Spleen (tissue), 11 donors: Measurements from ENCODE around the gene FGD6. TPM values are rescaled to one million over a fixed set of nuclear protein-coding genes. Genes with fewer than 3 reads are reported as not detected.

Source experiments
- DNase-seq: peaks from one replicate; pipeline ENCODE4 v3.0.0-alpha.2; 2020
- H3K27ac ChIP-seq, 8 donors: fragments of 200-600 bp; sonication (generic) in 7 of 8; 1 replicate in 4 of 8; 2 replicates in 4 of 8; pipeline versions ENCODE4 v1.5.0 to v1.8.0; 2016 to 2021; ENCODE audit warnings: inconsistent platforms in 4 of 8, mild to moderate bottlenecking in 4 of 8, moderate library complexity in 1 of 8
- H3K27me3 ChIP-seq, 7 donors: fragments of 200-600 bp; sonication (generic) in 6 of 7; replicated peaks in 1 of 7; 1 replicate in 4 of 7; 2 replicates in 3 of 7; pipeline versions ENCODE4 v1.5.0 to v1.8.0; 2016 to 2021; ENCODE audit warnings: inconsistent platforms in 3 of 7, mild to moderate bottlenecking in 1 of 7
- H3K36me3 ChIP-seq, 6 donors: fragments of 200-600 bp; sonication (generic) in 5 of 6; 1 replicate in 4 of 6; 2 replicates in 2 of 6; pipeline versions ENCODE4 v1.5.0 to v1.8.0; 2016 to 2021; ENCODE audit warnings: inconsistent platforms in 2 of 6
- H3K4me1 ChIP-seq, 6 donors: fragments of 200-600 bp; sonication (generic) in 5 of 6; 1 replicate in 3 of 6; 2 replicates in 3 of 6; pipeline versions ENCODE4 v1.5.0 to v1.8.0; 2016 to 2021; ENCODE audit warnings: inconsistent platforms in 3 of 6
- H3K4me3 ChIP-seq, 8 donors: fragments of 200-600 bp; sonication (generic) in 7 of 8; 1 replicate in 4 of 8; 2 replicates in 4 of 8; pipeline versions ENCODE4 v1.5.0 to v1.8.0; 2016 to 2021; ENCODE audit warnings: inconsistent platforms in 4 of 8, mild to moderate bottlenecking in 4 of 8, moderate library complexity in 2 of 8
- H3K9me3 ChIP-seq, 8 donors: fragments of 200-600 bp; sonication (generic) in 7 of 8; 1 replicate in 4 of 8; 2 replicates in 4 of 8; pipeline versions ENCODE4 v1.5.0 to v1.8.0; 2016 to 2021; ENCODE audit warnings: inconsistent platforms in 4 of 8
- POLR2A ChIP-seq, 3 donors: fragments of 450-650 bp; IDR thresholded peaks; one replicate each; pipeline ENCODE4 v1.5.1; 2017; ENCODE audit warnings: antibody characterized with exemption in 3 of 3, mild to moderate bottlenecking in 1 of 3
- POLR2AphosphoS5 ChIP-seq, 3 donors: sonication (generic); formaldehyde crosslinking; IDR thresholded peaks; one replicate each; pipeline ENCODE4 v1.5.1; 2017; ENCODE audit warnings: antibody characterized with exemption in 3 of 3
- WGBS, 5 donors: extraction: QIAGEN DNeasy Blood & Tissue Kit in 3 of 5; methylation state at CpG; one replicate each; pipeline versions ENCODE4 v1.1.5 to v1.1.7; 2013 to 2018; 5-methylcytosine and 5-hydroxymethylcytosine counted together
- intact Hi-C: fragments of 100-400 bp; cut with DNase I; formaldehyde crosslinking; loops from one replicate; pipeline ENCODE4 v1.15.0; 2023; ENCODE audit warnings: low total_unique reads
- polyA plus RNA-seq, 3 donors: library from polyadenylated mRNA; stranded (reverse); fragments of 200-250 nt; gene quantifications; one replicate each; pipeline ENCODE4 v1.2.1, GENCODE V29; 2013
- total RNA-seq, 7 donors: library from RNA; depleted of rRNA in 3 of 7; stranded (reverse); fragments of >200 nt in 3 of 7; fragmentation: NEBNext Ultra II Directional in 4 of 7; extraction: Animal tissue kit (Norgen Biotek cat#: 25700) in 4 of 7; gene quantifications; one replicate each; pipeline versions ENCODE4 v1.1.0 to v1.2.1, GENCODE V29; 2016 to 2021
- TF ChIP-seq, protein P1 (sequence below), 11 experiments: fragments of 200-600 bp in 7 of 11; fragments of 450-650 bp in 4 of 11; sonication (generic) in 4 of 11; IDR thresholded peaks in 8 of 11; conservative IDR thresholded peaks in 3 of 11; 1 replicate in 7 of 11; 2 replicates in 4 of 11; pipeline versions ENCODE4 v1.4.0 to v1.8.0; 2016 to 2021; ENCODE audit warnings: antibody characterized with exemption in 11 of 11, inconsistent platforms in 4 of 11, mild to moderate bottlenecking in 1 of 11
- donor health status: healthy with polysubstance abuse.
- donor health status: DM: no; HTN: no; CAD: no; lungs with moderate emphysema.
- donor health status: DM: no; HTN: no; CAD: no.
- donor health status: Bipolar disorder and iron deficiency.
- donor health status: healthy.
- donor health status: DM: no; HTN: no; CAD: no.
- donor health status: DM: yes; HTN: yes; CAD: no.

The FGD6 gene
- total and polyA plus RNA-seq, 10 donors: 0.78 to 13.0 (median 10.4) TPM

DNA sequence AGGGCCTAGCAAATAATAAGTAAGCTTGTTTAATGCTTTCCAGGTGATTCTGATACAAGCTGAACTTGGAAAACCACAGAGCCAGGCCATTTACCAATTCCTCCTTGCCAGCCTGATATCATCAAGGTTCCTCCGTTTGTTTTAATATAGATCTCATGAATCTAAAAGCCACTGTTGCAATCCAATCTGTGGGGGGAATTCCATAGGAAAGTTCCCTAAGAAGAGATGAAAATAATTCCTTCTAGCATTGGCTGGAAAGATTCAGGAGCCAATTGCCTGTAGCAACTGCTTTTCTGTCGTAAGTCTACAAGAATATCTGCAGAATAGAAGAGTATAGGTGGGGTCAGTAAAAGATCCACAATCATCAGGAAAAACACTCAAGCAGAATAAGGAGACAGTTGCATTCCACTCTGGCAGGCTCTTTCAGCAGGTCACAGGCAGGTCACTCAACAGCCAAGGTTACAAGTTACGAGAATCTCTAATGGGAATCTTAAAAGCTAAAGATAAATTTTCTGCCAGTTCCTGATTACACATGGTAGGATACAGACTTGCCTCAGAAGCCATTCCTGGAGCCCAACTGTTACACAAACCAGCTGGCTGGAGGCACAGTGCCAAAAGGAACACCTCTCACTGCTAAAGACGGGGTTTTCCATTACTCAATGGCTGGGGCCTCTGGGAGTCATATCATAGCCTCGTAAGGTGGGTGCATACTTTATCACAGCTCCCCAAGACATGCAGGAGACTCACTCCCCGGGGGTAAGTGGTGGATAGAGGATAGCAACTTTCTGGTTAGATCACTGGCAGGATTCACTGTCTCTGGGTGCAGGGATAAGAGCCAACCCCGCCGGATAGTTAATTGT, 43.6 kb downstream of the FGD6 start:
- H3K36me3 ChIP-seq: peaks cover 0 to 6% (median 0%) of the 10 kb centered on the region in 6 donors
- H3K4me1 ChIP-seq: no peaks in the 10 kb centered on the region
- no peaks in the 10 kb centered on the region for H3K9me3 ChIP-seq
- no peak overlapping the region for H3K27ac ChIP-seq
- TF ChIP-seq POLR2A (IDR thresholded peaks at IDR 0.05) (no peak), POLR2AphosphoS5 (IDR thresholded peaks at IDR 0.05) (peak in 1 of 3 donors; percentile 37)
- TF ChIP-seq, protein P1, sequence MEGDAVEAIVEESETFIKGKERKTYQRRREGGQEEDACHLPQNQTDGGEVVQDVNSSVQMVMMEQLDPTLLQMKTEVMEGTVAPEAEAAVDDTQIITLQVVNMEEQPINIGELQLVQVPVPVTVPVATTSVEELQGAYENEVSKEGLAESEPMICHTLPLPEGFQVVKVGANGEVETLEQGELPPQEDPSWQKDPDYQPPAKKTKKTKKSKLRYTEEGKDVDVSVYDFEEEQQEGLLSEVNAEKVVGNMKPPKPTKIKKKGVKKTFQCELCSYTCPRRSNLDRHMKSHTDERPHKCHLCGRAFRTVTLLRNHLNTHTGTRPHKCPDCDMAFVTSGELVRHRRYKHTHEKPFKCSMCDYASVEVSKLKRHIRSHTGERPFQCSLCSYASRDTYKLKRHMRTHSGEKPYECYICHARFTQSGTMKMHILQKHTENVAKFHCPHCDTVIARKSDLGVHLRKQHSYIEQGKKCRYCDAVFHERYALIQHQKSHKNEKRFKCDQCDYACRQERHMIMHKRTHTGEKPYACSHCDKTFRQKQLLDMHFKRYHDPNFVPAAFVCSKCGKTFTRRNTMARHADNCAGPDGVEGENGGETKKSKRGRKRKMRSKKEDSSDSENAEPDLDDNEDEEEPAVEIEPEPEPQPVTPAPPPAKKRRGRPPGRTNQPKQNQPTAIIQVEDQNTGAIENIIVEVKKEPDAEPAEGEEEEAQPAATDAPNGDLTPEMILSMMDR (IDR thresholded peaks at IDR 0.05 in 8 of 11, conservative IDR thresholded peaks at IDR 0.05 in 3 of 11): no peak
- H3K27me3 ChIP-seq: no peaks in the 10 kb centered on the region
- 56 to 67% (median 59%) methylated on average over 7 to 8 of the region's 8 CpGs for WGBS, 5 donors
- intact Hi-C loops: no loop called here
- no peak for DNase-seq
- no peak overlapping the region for H3K4me3 ChIP-seq

DNA sequence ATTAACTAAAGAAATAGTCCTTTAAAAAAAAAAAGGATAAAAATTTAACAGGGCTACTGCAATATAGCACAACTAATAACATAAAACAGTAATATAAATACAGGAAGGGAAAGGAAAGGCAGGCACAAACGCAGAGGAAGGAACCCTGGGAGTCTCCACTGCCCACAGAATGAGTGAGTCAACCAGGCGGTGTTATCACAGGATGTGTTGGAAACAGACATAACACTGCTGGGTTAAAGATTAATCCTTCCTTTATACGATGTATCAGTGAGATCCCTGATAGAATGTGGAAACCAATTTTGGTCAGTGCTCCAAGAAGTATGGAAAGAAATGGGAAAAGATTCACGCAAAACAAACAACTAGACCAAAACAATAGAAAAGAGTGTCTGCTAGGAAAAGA, 47.9 kb downstream of the FGD6 start:
- WGBS, 5 donors: 43 to 62% (median 44%) methylated on average over 4 of the region's 4 CpGs
- intact Hi-C loops: no loop called here
- no peaks in the 10 kb centered on the region for H3K27me3 ChIP-seq
- no peaks in the 10 kb centered on the region for H3K9me3 ChIP-seq
- no peak overlapping the region for H3K4me3 ChIP-seq
- no peaks in the 10 kb centered on the region for H3K4me1 ChIP-seq
- DNase-seq: no peak
- H3K27ac ChIP-seq: no peak overlapping the region
- TF ChIP-seq, protein P1 (IDR thresholded peaks at IDR 0.05 in 8 of 11, conservative IDR thresholded peaks at IDR 0.05 in 3 of 11): no peak
- TF ChIP-seq POLR2A (IDR thresholded peaks at IDR 0.05) (no peak), POLR2AphosphoS5 (IDR thresholded peaks at IDR 0.05) (no peak)
- peaks cover 0 to 6% (median 0%) of the 10 kb centered on the region in 6 donors for H3K36me3 ChIP-seq

DNA sequence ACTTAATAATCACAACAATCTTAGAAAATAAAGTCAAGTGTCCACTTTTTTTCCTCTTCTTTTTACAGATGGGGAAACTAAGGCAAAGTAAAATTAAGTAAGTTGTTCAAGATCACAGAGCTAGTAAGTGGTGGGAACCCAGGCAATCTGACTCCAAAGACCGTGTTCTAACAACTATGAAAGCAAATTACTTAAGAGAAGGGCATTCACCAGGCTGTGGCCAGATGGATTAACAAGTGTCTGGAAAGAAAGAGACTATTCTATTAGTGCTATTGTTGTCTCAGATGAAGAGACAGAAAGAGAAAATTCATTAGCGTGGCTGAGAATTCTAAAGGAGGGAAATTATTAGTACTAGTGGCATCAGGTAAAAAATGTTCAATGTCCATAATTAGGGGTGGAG, 48.5 kb downstream of the FGD6 start:
- Histone ChIP-seq H3K27ac (no peak overlapping the region), H3K27me3 (no peaks in the 10 kb centered on the region), H3K9me3 (no peaks in the 10 kb centered on the region), H3K4me1 (no peaks in the 10 kb centered on the region), H3K4me3 (no peak overlapping the region), H3K36me3 (peaks cover 0 to 6% (median 0%) of the 10 kb centered on the region in 6 donors)
- intact Hi-C loops: no loop called here
- TF ChIP-seq, protein P1 (IDR thresholded peaks at IDR 0.05 in 8 of 11, conservative IDR thresholded peaks at IDR 0.05 in 3 of 11): no peak
- no peak for TF ChIP-seq POLR2AphosphoS5 (IDR thresholded peaks at IDR 0.05)
- TF ChIP-seq POLR2A (IDR thresholded peaks at IDR 0.05): no peak
- WGBS, 5 donors: 84 to 98% (median 93%) methylated on average over 2 of the region's 2 CpGs
- no peak for DNase-seq

DNA sequence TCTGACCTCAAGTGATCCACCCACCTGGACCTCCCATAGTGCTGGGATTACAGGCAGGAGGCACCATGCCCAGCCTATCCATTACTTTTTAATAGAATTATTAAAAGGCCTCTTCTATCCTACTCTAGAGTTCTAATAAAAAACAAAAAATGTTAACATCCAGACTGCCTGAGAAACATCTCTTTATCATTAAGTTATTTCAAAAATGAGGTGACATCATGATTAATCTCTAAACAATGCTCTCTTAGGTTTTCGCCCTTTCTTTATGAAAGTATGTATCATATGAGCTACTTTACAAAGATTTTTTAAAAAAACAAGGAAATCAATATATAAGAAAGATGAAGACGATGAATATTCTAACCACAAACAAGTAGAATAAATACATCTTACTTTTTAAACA, 52.6 kb downstream of the FGD6 start:
- intact Hi-C loops: no loop called here
- Histone ChIP-seq H3K36me3 (no peaks in the 10 kb centered on the region), H3K27me3 (no peaks in the 10 kb centered on the region), H3K27ac (no peak overlapping the region), H3K4me1 (no peaks in the 10 kb centered on the region), H3K4me3 (no peak overlapping the region), H3K9me3 (no peaks in the 10 kb centered on the region)
- TF ChIP-seq POLR2A (IDR thresholded peaks at IDR 0.05) (no peak), POLR2AphosphoS5 (IDR thresholded peaks at IDR 0.05) (no peak)
- TF ChIP-seq, protein P1 (IDR thresholded peaks at IDR 0.05 in 8 of 11, conservative IDR thresholded peaks at IDR 0.05 in 3 of 11): no peak
- no peak for DNase-seq
- WGBS, 5 donors: 94 to 98% (median 95%) methylated on average over 2 of the region's 2 CpGs
